SH-SY5Y (cell line): ENCODE results near the gene UBIAD1.

Source experiments
- GATA2 ChIP-seq: IDR thresholded peaks from 2 replicates; pipeline ENCODE4 v1.6.1; 2011; ENCODE audit warnings: mild to moderate bottlenecking, low read depth, low read length
- GATA3 ChIP-seq: IDR thresholded peaks from 2 replicates; pipeline ENCODE4 v1.6.1; 2011; ENCODE audit warnings: low read depth, mild to moderate bottlenecking, low read length, moderate library complexity

- TF ChIP-seq GATA2 (no peak), GATA3 (no peak)
Observed at GRCh38 chr1:11284784-11285183, 11.8 kb downstream of the UBIAD1 start.
